AG04449 (cell line): ENCODE data around the gene CPEB3.

Experiments
- CTCF ChIA-PET: fragments of 350-600 bp; formaldehyde crosslinking; extraction: SDS; loops from one replicate; lab custom pipeline; 2021; ENCODE audit warnings: antibody characterized with exemption; lab: Yijun Ruan, JAX
- POLR2A ChIA-PET: fragments of 400-600, 350-600 bp; formaldehyde crosslinking; extraction: SDS; loops from one replicate; lab custom pipeline; 2020; ENCODE audit warnings: antibody characterized with exemption, inconsistent platforms; lab: Yijun Ruan, JAX
- DNase-seq: peaks from one replicate; pipeline ENCODE4 v3.0.0-alpha.2; 2010; ENCODE audit warnings: low read depth, low spot score
- H3K4me3 ChIP-seq: 2 replicates; pipeline ENCODE4 v1.5.1; 2011; ENCODE audit warnings: low read depth, mild to moderate bottlenecking, control low read depth, low read length
- TF ChIP-seq, protein P1 (sequence below): IDR thresholded peaks from one replicate; pipeline ENCODE4 v1.5.1; 2011; ENCODE audit warnings: mild to moderate bottlenecking, moderate library complexity, low read length, control low read depth, inconsistent platforms; ENCODE audit not compliant: insufficient read depth; ENCODE audit errors: missing control alignments

Gene CPEB3

DNA sequence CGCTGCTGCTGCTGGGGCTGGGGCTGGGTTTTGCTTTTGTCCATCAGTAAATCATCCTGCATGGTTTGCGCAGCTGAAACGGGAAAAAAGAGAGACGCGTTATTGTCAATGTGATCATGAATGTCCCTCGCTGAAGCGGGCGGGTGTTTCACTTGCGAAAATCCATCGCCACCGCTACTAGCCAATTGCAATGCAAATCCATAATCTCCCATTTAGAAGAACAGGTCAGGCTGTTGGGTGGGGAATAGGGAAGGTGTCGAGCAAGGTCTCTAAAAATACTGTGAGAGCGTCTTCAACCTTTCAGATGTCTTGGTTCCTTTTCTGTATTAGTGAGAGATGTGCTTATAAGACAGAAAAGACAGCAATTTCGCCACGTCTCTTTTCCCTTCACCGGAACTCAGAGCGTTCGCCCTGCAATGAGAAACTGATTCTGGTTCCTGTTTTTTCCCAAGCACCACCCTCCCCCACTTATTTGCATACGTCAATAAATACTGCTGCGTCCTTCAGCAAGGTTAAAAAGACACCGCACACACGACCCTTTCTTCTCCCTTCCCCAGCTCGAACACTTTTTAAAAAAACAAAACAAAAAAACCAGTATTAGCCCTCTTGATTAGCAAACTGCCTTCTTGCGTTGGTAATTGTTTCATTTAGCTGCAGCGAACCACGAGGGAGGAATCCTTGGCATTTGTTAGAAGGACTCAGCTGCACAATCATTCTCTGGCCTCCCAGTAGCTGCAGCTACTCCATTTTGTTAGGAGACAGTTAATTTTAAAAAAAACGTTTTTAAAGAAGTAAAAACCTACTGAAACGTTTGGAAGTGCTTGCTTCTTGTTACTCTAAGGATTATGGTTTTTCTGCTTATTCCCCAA is 50.4 kb downstream of the CPEB3 start:
- TF ChIP-seq, protein P1, sequence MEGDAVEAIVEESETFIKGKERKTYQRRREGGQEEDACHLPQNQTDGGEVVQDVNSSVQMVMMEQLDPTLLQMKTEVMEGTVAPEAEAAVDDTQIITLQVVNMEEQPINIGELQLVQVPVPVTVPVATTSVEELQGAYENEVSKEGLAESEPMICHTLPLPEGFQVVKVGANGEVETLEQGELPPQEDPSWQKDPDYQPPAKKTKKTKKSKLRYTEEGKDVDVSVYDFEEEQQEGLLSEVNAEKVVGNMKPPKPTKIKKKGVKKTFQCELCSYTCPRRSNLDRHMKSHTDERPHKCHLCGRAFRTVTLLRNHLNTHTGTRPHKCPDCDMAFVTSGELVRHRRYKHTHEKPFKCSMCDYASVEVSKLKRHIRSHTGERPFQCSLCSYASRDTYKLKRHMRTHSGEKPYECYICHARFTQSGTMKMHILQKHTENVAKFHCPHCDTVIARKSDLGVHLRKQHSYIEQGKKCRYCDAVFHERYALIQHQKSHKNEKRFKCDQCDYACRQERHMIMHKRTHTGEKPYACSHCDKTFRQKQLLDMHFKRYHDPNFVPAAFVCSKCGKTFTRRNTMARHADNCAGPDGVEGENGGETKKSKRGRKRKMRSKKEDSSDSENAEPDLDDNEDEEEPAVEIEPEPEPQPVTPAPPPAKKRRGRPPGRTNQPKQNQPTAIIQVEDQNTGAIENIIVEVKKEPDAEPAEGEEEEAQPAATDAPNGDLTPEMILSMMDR, result no peak
- peak overlapping the region; percentile 76 for H3K4me3 ChIP-seq
- DNase-seq, result no peak
- ChIA-PET POLR2A (no interaction called here), CTCF (no interaction called here)

DNA sequence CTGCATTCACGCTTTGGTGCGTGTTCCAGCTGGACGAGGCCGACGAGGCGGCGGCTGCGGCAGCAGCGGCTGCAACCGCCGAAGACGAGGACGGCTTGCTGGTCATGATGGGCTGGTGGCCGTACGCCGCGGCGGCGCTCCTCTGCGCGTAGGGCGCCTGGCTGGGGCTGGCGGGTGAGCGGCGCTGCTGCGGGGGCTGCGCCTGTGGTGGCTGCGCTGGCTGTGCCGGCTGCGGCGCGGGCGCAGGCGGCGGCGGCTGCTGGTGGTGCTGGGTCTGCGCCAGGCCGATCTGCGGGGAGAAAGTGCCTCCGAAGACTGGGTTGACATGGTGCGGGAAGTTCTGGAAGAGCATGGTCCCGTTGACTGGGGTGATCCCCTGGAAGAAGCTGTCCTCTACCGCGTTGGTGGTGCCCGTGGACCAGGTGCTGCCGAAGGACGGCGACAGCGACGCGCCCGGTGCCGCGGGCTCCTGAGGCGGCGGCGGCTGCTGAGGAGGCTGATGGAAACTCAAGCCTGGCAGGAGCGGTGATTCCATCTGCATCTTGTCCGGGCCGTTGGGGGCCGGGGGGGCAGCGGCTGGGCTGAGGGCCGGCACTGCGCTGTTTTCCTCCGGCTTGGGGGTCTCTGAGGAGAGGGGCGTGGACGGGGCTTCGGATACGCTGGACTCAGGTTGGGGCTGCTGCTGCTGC is 51.1 kb downstream of the CPEB3 start:
- ChIA-PET POLR2A (no interaction called here), CTCF (interaction anchor here (1.7 kb wide), 1 partner anchor 52 kb away, joined by 4 read pairs; the partner anchor contains the start of genes CPEB3 and MARCHF5)
- DNase-seq, result no peak
- TF ChIP-seq, protein P1, result no peak
- peak overlapping the region; percentile 76 for H3K4me3 ChIP-seq

DNA sequence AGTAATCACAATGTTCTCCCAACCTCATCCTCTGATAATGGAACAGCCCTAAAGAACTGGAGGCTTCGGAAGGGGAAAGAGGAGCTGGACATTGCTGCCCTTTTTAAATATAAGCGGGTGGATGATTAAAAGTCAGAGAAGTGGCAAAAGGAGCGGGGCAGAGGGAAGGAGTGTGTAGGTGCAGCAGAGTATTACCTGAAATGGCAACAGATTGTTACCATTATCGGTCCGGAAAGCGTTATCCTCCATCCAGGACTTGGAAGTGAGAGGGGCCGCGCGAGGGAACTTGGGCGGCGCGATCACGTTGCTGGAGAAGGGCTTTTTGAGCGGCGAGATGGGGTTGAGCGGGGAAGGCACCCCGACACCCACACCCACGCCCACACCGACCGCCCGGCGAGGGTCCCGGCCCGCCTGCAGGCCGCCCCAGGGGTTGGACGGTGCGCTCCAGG is 51.7 kb downstream of the CPEB3 start:
- TF ChIP-seq, protein P1, result no peak
- DNase-seq, result no peak
- ChIA-PET POLR2A (interaction anchor here (0.8 kb wide), 1 partner anchor 20 kb away, joined by 3 read pairs; no protein-coding TSS in a partner anchor), CTCF (interaction anchor here (1.7 kb wide), 1 partner anchor 52 kb away, joined by 4 read pairs; the partner anchor contains the start of genes CPEB3 and MARCHF5)
- peak overlapping the region; percentile 76 for H3K4me3 ChIP-seq

DNA sequence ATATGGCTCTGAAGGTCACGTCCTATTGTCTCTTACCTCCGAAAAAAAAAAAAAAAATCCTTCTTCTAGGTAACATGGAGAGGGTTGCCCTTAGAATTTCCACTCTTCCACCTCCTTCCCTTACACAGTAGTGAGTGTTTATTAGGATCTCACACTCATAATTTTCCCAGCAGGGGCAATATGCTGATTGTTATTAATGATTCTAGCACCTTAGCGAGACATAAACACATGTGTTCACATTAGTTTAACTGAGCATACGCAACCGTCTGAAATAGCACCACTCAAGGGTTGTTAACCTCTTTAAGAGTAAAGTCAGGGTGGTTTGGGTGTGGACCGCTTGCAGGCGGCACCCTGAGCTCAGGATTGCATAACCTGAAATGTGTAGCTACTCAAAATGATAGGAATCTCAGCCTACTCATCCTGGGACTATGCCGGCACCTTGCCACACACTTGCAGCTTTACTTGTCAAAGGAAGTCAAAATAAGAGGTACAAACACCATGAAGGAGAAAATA is 52.2 kb downstream of the CPEB3 start:
- TF ChIP-seq, protein P1, result no peak
- ChIA-PET CTCF (interaction anchor here (1.7 kb wide), 1 partner anchor 53 kb away, joined by 4 read pairs; the partner anchor contains the start of genes CPEB3 and MARCHF5), POLR2A (interaction anchor here (0.8 kb wide), 1 partner anchor 19 kb away, joined by 3 read pairs; no protein-coding TSS in a partner anchor)
- DNase-seq, result no peak
- H3K4me3 ChIP-seq, result peak overlapping the region; percentile 2; the same call in 1 of the 2 replicates

DNA sequence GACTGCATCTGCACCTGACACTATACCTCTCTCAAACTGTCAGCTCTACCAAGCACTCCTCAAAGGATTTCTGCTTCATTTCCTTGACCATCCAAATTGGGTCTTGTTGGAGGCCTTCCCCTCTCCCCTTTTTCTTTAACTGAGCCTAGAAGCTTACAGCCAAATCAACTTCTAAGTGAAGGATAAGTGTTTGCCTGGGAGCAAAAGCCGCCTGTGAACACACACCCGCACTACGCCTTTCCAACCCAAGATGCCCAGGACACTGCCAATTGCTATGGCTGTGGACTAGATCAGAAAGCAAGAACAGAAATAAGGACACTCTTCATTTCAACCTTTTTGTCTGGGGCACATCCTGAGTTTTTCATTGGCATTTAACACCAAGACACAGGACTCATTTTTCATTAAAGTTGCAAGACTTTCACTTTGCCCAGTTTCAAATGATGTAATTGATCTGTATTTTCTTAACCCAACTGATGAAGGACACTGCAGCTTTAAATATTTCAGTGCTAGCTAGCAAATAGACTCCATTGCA is 52.8 kb downstream of the CPEB3 start:
- POLR2A ChIA-PET, result no interaction called here
- DNase-seq, result no peak
- TF ChIP-seq, protein P1, result no peak
- H3K4me3 ChIP-seq, result no peak overlapping the region
- CTCF ChIA-PET, result interaction anchor here (1.7 kb wide), 1 partner anchor 53 kb away, joined by 4 read pairs; the partner anchor contains the start of genes CPEB3 and MARCHF5
